Measurements from ENCODE around the gene EIF2B5. TPM values are rescaled to one million over a fixed set of nuclear protein-coding genes. Genes with fewer than 3 reads are reported as not detected.

Gene EIF2B5
- total and polyA plus RNA-seq, 2 experiments from 2014 or later, result 35.0 to 41.0 TPM

DNA sequence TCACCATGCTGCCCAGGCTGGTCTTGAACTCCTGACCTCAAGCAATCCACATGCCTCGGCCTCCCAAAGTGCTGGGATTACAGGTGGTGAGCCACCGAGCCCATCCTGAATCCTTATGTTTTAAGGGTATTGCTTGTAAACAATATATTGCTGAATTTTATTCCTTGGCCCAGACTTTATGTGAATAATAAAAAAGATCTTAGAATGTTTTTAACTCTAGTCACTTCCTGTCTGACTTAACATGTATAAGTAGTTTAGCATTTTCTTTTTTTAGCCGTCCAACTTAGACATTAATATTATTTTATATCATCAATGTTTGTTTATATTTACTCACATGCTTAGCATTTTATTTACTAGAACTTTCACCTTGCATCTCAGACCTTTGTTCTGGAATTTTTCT, 9.2 kb upstream of the EIF2B5 start:
- Histone ChIP-seq H3K27me3 (no peaks in the 10 kb centered on the region), H3K9me3 (ENCODE audit: low read depth) (no peaks in the 10 kb centered on the region), H3K4me2 (no peak overlapping the region), H3K79me2 (no peaks in the 10 kb centered on the region), H3K4me1 (ENCODE audit: insufficient read depth) (no peaks in the 10 kb centered on the region), H3K9me2 (replicated peaks; ENCODE audit: insufficient read depth) (no peaks in the 10 kb centered on the region), H2AFZ (no peak overlapping the region), H3K4me3 (no peak overlapping the region), H3K27ac (no peak overlapping the region), H3K36me3 (replicated peaks; ENCODE audit: insufficient read depth, low read depth) (no peaks in the 10 kb centered on the region), H4K20me1 (ENCODE audit: insufficient read depth, poor library complexity, severe bottlenecking) (no peaks in the 10 kb centered on the region)
- TF ChIP-seq, protein P1, sequence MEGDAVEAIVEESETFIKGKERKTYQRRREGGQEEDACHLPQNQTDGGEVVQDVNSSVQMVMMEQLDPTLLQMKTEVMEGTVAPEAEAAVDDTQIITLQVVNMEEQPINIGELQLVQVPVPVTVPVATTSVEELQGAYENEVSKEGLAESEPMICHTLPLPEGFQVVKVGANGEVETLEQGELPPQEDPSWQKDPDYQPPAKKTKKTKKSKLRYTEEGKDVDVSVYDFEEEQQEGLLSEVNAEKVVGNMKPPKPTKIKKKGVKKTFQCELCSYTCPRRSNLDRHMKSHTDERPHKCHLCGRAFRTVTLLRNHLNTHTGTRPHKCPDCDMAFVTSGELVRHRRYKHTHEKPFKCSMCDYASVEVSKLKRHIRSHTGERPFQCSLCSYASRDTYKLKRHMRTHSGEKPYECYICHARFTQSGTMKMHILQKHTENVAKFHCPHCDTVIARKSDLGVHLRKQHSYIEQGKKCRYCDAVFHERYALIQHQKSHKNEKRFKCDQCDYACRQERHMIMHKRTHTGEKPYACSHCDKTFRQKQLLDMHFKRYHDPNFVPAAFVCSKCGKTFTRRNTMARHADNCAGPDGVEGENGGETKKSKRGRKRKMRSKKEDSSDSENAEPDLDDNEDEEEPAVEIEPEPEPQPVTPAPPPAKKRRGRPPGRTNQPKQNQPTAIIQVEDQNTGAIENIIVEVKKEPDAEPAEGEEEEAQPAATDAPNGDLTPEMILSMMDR (IDR thresholded peaks at IDR 0.05; ENCODE audit: poor library complexity), result no peak
- TF ChIP-seq EZH2 (IDR thresholded peaks at IDR 0.05; ENCODE audit: borderline replicate concordance), result no peak
- TF ChIP-seq EZH2phosphoT487 (IDR thresholded peaks at IDR 0.05; ENCODE audit: low read depth, severe bottlenecking, unreplicated experiment), result no peak
- WGBS (ENCODE audit: low lambda C conversion rate, missing lambda C conversion rate), result 69% methylated on average over 3 of the region's 3 CpGs
- no peak for DNase-seq (ENCODE audit: low spot score)

DNA sequence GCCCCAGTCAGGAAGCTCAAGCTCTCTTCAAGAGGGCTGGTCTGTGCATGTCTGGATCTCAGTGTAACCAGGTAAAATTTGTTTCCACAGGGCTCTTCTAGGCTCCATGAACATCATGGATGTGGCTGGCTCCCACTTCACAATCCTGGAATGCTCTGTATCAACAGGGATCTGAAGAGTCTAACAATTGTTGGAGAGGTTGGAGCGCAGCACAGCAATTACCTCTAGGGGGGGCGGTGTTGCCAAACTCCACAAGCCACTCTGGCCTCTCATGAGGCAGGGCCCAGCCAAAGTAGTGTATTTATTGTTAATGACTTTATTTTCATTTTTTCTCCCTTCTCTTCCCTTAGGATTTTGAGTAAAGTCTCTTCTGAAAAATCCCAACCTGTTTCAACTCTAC, 6.1 kb upstream of the EIF2B5 start:
- 12% methylated on average over 2 of the region's 2 CpGs for WGBS (ENCODE audit: low lambda C conversion rate, missing lambda C conversion rate)
- Histone ChIP-seq H3K4me3 (no peak overlapping the region), H2AFZ (no peak overlapping the region), H3K4me1 (ENCODE audit: insufficient read depth) (peaks cover 5% of the 10 kb centered on the region), H3K27me3 (no peaks in the 10 kb centered on the region), H3K79me2 (no peaks in the 10 kb centered on the region), H3K9me2 (replicated peaks; ENCODE audit: insufficient read depth) (no peaks in the 10 kb centered on the region), H3K9me3 (ENCODE audit: low read depth) (no peaks in the 10 kb centered on the region), H3K36me3 (replicated peaks; ENCODE audit: insufficient read depth, low read depth) (no peaks in the 10 kb centered on the region), H3K4me2 (no peak overlapping the region), H4K20me1 (ENCODE audit: insufficient read depth, poor library complexity, severe bottlenecking) (no peaks in the 10 kb centered on the region), H3K27ac (no peak overlapping the region)
- DNase-seq (ENCODE audit: low spot score), result peak; percentile 40
- no peak for TF ChIP-seq EZH2 (IDR thresholded peaks at IDR 0.05; ENCODE audit: borderline replicate concordance)
- TF ChIP-seq, protein P1 (IDR thresholded peaks at IDR 0.05; ENCODE audit: poor library complexity), result peak; percentile 16

DNA sequence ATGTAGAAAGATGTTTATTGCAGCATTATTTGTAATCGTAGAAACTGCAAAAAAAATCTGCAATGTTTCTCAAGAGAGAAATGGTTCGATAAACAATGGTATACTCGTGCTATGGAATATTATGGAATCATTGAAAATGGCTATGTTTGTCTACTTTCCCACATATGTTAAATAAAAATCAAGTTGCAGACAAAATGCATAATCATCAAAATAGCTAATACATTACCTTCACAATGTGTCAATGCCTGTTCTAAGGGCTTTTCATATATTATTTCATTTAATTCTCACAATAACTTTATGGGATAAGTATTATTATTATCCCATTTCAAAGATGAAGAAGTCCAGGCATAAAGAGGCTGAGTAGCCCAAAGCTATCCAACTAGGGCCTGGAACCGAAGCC, 2.2 kb upstream of the EIF2B5 start:
- no peak for TF ChIP-seq EZH2phosphoT487 (IDR thresholded peaks at IDR 0.05; ENCODE audit: low read depth, severe bottlenecking, unreplicated experiment)
- TF ChIP-seq EZH2 (IDR thresholded peaks at IDR 0.05; ENCODE audit: borderline replicate concordance), result no peak
- TF ChIP-seq, protein P1 (IDR thresholded peaks at IDR 0.05; ENCODE audit: poor library complexity), result no peak
- H3K9me3 ChIP-seq (ENCODE audit: low read depth), result no peaks in the 10 kb centered on the region
- no peak overlapping the region for H3K4me2 ChIP-seq
- H3K9me2 ChIP-seq (replicated peaks; ENCODE audit: insufficient read depth), result no peaks in the 10 kb centered on the region
- peaks cover 14% of the 10 kb centered on the region for H3K4me1 ChIP-seq (ENCODE audit: insufficient read depth)
- H3K27me3 ChIP-seq, result no peaks in the 10 kb centered on the region
- peak overlapping the region; percentile 99 for H2AFZ ChIP-seq
- peaks cover 8% of the 10 kb centered on the region for H4K20me1 ChIP-seq (ENCODE audit: insufficient read depth, poor library complexity, severe bottlenecking)
- DNase-seq (ENCODE audit: low spot score), result no peak
- H3K4me3 ChIP-seq, result no peak overlapping the region
- H3K27ac ChIP-seq, result no peak overlapping the region
- H3K36me3 ChIP-seq (replicated peaks; ENCODE audit: insufficient read depth, low read depth), result no peaks in the 10 kb centered on the region
- WGBS (ENCODE audit: low lambda C conversion rate, missing lambda C conversion rate), result 94% methylated on average over 4 of the region's 4 CpGs
- H3K79me2 ChIP-seq, result peaks cover 26% of the 10 kb centered on the region

All from hepatocyte (in vitro differentiated cells).